HCT116 (cell line): ENCODE results near the gene MAPK1IP1L. TPM values are rescaled to one million over a fixed set of nuclear protein-coding genes. Genes with fewer than 3 reads are reported as not detected.

Source experiments
- ATAC-seq: fragments of 200-7000 bp; cut with Tn5 transposase; 2 replicates; pipeline ENCODE4 v1.9.1; 2020; ENCODE audit warnings: mild to moderate bottlenecking, moderate library complexity
- BruUV-seq: library from RNA; stranded (reverse); fragments of 400-500 nt; replicated peaks from 2 replicates; lab custom pipeline; 2021; lab: Mats Ljungman, UMichigan
- CTCF ChIA-PET: fragments of 300-600 bp; sonication (Branson Sonifier 250); formaldehyde crosslinking; loops from one replicate; lab custom pipeline; 2021; ENCODE audit warnings: antibody characterized with exemption; lab: Charles Lee
- POLR2A ChIA-PET: fragments of 300-600, 350-600 bp; sonication (Branson Sonifier 250); formaldehyde crosslinking; loops from one replicate; lab custom pipeline; 2021; ENCODE audit warnings: antibody characterized with exemption; lab: Charles Lee
- RAD21 ChIA-PET, 2 experiments: fragments of 300-600 bp; sonication (Branson Sonifier 250); formaldehyde crosslinking; loops; one replicate each; lab custom pipeline; 2023; ENCODE audit warnings: low total read pairs in 2 of 2; ENCODE audit not compliant: uncharacterized antibody in 2 of 2, unreplicated experiment in 2 of 2, low non-redundant PET in 1 of 2; lab: Charles Lee
- DNase-seq: peaks from one replicate; pipeline ENCODE4 v3.0.0-alpha.2; 2010; ENCODE audit warnings: low read depth, low spot score
- H2AFZ ChIP-seq: fragments of 200-600 bp; shearing (Covaris generic), sonication (generic); 2 replicates; pipeline ENCODE4 v1.6.1; 2017; ENCODE audit warnings: low read depth, mixed run types, mixed read lengths, antibody characterized with exemption, low read length; ENCODE audit not compliant: poor library complexity, severe bottlenecking
- H3K27ac ChIP-seq: 2 replicates; pipeline ENCODE4 v1.5.1; 2012; ENCODE audit warnings: low read depth, low read length
- H3K27me3 ChIP-seq: fragments of 200-600 bp; sonication (generic); 2 replicates; pipeline ENCODE4 v1.6.1; 2016; ENCODE audit warnings: mixed run types, low read length, mixed read lengths; ENCODE audit not compliant: insufficient read depth
- H3K36me3 ChIP-seq, 2 experiments: fragments of 200-500 bp in 1 of 2; fragments of 200-600 bp in 1 of 2; sonication (Bioruptor generic) in 1 of 2; sonication (generic) in 1 of 2; 2 replicates each; pipeline versions ENCODE4 v1.5.1 to v1.6.1; 2014 to 2016; ENCODE audit warnings: low read length in 2 of 2, inconsistent platforms in 1 of 2, mixed read lengths in 1 of 2, mixed run types in 1 of 2; ENCODE audit not compliant: insufficient read depth in 2 of 2, control insufficient read depth in 1 of 2
- H3K4me1 ChIP-seq, 2 experiments: fragments of 200-600 bp in 1 of 2; sonication (generic) in 1 of 2; 2 replicates each; pipeline versions ENCODE4 v1.5.1 to v1.6.1; 2012 to 2017; ENCODE audit warnings: low read length in 2 of 2, inconsistent platforms in 1 of 2, mild to moderate bottlenecking in 1 of 2, mixed read lengths in 1 of 2, mixed run types in 1 of 2, moderate library complexity in 1 of 2; ENCODE audit not compliant: insufficient read depth in 2 of 2, control insufficient read depth in 1 of 2
- H3K4me2 ChIP-seq: fragments of 200-600 bp; sonication (generic); 2 replicates; pipeline ENCODE4 v1.6.1; 2017; ENCODE audit warnings: mixed run types, low read length, mixed read lengths
- H3K4me3 ChIP-seq, 2 experiments: fragments of 200-600 bp in 1 of 2; sonication (generic) in 1 of 2; replicated peaks in 1 of 2; 2 replicates each; pipeline ENCODE4 v1.5.1; 2011 to 2016; ENCODE audit warnings: low read length in 2 of 2, control low read depth in 1 of 2, low read depth in 1 of 2, mild to moderate bottlenecking in 1 of 2, mixed read lengths in 1 of 2, mixed run types in 1 of 2
- H3K79me2 ChIP-seq: fragments of 200-600 bp; sonication (generic); 2 replicates; pipeline ENCODE4 v1.6.1; 2017; ENCODE audit warnings: mild to moderate bottlenecking, mixed run types, low read length, moderate library complexity, mixed read lengths; ENCODE audit not compliant: insufficient read depth
- H3K9ac ChIP-seq: fragments of 200-600 bp; sonication (generic); 2 replicates; pipeline ENCODE4 v1.6.1; 2016; ENCODE audit warnings: low read length, mixed read lengths
- H3K9me2 ChIP-seq: fragments of 200-600 bp; sonication (generic), shearing (Covaris generic); 2 replicates; pipeline ENCODE4 v1.6.1; 2017; ENCODE audit warnings: mixed run types, mild to moderate bottlenecking, moderate library complexity; ENCODE audit not compliant: insufficient read depth
- H3K9me3 ChIP-seq, 2 experiments: fragments of 200-500 bp in 1 of 2; fragments of 200-600 bp in 1 of 2; sonication (Bioruptor generic) in 1 of 2; sonication (generic) in 1 of 2; 2 replicates each; pipeline ENCODE4 v1.6.1; 2014 to 2017; ENCODE audit warnings: low read length in 2 of 2, mixed read lengths in 2 of 2, inconsistent platforms in 1 of 2, low read depth in 1 of 2, mild to moderate bottlenecking in 1 of 2, mixed run types in 1 of 2, moderate library complexity in 1 of 2; ENCODE audit not compliant: control insufficient read depth in 1 of 2, insufficient read depth in 1 of 2
- H4K20me1 ChIP-seq: fragments of 200-600 bp; sonication (generic), shearing (Covaris generic); 2 replicates; pipeline ENCODE4 v1.6.1; 2017; ENCODE audit warnings: mixed run types, mild to moderate bottlenecking, moderate library complexity; ENCODE audit not compliant: insufficient read depth
- ATF3 ChIP-seq: IDR thresholded peaks from 2 replicates; pipeline ENCODE4 v1.6.1; 2012
- CBX3 ChIP-seq: IDR thresholded peaks from 2 replicates; pipeline ENCODE4 v1.6.1; 2012; ENCODE audit warnings: low read depth
- CEBPB ChIP-seq: IDR thresholded peaks from 2 replicates; pipeline ENCODE4 v1.6.1; 2012; ENCODE audit warnings: low read depth
- EGR1 ChIP-seq: IDR thresholded peaks from 2 replicates; pipeline ENCODE4 v1.6.1; 2012; ENCODE audit warnings: low read depth
- ELF1 ChIP-seq: IDR thresholded peaks from 2 replicates; pipeline ENCODE4 v1.6.1; 2012; ENCODE audit warnings: low read depth, borderline replicate concordance
- EZH2 ChIP-seq: fragments of 200-600 bp; sonication (generic); IDR thresholded peaks from 2 replicates; pipeline ENCODE4 v1.6.1; 2017; ENCODE audit warnings: antibody characterized with exemption, mixed run types
- POLR2A ChIP-seq: IDR thresholded peaks from 2 replicates; pipeline ENCODE4 v1.7.0; 2011; ENCODE audit warnings: borderline replicate concordance; ENCODE audit not compliant: insufficient read depth, insufficient read length; ENCODE audit errors: extremely low read depth
- POLR2AphosphoS5 ChIP-seq: IDR thresholded peaks from 2 replicates; pipeline ENCODE4 v1.6.1; 2011; ENCODE audit warnings: mild to moderate bottlenecking, low read depth, low read length, moderate library complexity
- RAD21 ChIP-seq: IDR thresholded peaks from 2 replicates; pipeline ENCODE4 v1.6.1; 2012; ENCODE audit warnings: low read depth, mild to moderate bottlenecking
- SIN3A ChIP-seq: IDR thresholded peaks from 2 replicates; pipeline ENCODE4 v1.6.1; 2012; ENCODE audit warnings: low read depth
- SP1 ChIP-seq: IDR thresholded peaks from 2 replicates; pipeline ENCODE4 v1.6.1; 2012; ENCODE audit warnings: low read depth
- SRF ChIP-seq: IDR thresholded peaks from 2 replicates; pipeline ENCODE4 v1.6.1; 2012; ENCODE audit warnings: low read depth
- TCF7L2 ChIP-seq: IDR thresholded peaks from 2 replicates; pipeline ENCODE4 v1.7.0; 2011; ENCODE audit warnings: borderline replicate concordance, inconsistent platforms; ENCODE audit not compliant: insufficient read depth, insufficient read length; ENCODE audit errors: extremely low read depth
- YY1 ChIP-seq: IDR thresholded peaks from 2 replicates; pipeline ENCODE4 v1.6.1; 2011; ENCODE audit warnings: low read length, low read depth, moderate library complexity, mild to moderate bottlenecking; ENCODE audit not compliant: insufficient replicate concordance; ENCODE audit errors: extremely low read depth
- ZBTB33 ChIP-seq: IDR thresholded peaks from 2 replicates; pipeline ENCODE4 v1.6.1; 2011; ENCODE audit warnings: mild to moderate bottlenecking, low read length, moderate library complexity; ENCODE audit not compliant: insufficient replicate concordance; ENCODE audit errors: extremely low read depth
- ZNF274 ChIP-seq: fragments of 200-500 bp; sonication (Bioruptor generic); IDR thresholded peaks from 2 replicates; pipeline ENCODE4 v1.6.1; 2014; ENCODE audit warnings: mild to moderate bottlenecking, low read depth, low read length, inconsistent platforms
- intact Hi-C: fragments of 100-400 bp; cut with micrococcal nuclease; formaldehyde crosslinking; loops from 2 replicates; pipeline ENCODE4 v1.10.0; 2022
- total RNA-seq: library from RNA; stranded (reverse); gene quantifications from one replicate; pipeline ENCODE4 v1.2.1, GENCODE V29; 2021; ENCODE audit not compliant: unreplicated experiment
- TF ChIP-seq, protein P1 (sequence below): IDR thresholded peaks from 2 replicates; pipeline ENCODE4 v1.6.1; 2012
- TF ChIP-seq, protein P2 (sequence below): IDR thresholded peaks from 2 replicates; pipeline ENCODE4 v1.6.1; 2012; ENCODE audit warnings: low read depth

Gene MAPK1IP1L
- total RNA-seq, 1 experiment from 2014 or later: 101 TPM

DNA sequence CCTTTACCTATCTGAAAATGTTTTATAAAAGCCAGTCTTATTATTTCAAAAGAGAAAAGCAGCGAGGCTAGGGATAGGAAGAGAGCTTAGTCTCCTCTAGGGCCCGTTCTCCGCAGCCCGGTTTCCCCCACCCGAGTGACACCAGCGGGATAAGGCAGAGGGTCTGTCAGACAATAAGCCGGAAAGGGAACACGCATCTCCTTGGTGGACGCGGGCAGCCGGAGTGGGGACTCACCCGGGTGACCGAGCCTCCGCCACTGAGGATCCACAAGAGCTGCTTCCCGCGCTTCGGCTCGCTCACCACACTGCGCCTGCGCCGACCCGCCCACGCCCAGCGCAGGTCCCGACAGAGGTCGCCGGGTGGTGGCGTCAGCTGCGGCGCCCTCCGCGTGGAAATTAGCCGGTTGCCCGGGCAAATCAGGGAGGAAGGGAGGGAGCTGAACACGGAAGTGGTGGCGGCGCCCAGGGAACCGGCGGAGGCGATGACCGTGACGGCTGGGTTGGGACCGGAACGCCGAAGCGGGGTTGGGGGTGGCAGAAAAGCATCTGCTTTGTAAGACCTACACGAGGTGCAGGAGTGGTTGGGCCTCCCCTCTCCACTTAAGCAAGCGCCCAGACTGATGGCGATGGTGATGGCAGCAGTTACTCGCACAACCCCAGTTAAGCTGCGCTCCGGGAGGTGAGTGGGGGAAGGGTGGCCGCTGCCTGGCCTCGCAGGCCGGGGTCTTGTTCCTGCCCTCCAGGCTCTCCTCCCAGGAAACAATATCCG, 24.5 kb upstream of the MAPK1IP1L start, which contains the start of the genes SOCS4 and WDHD1:
Gene SOCS4, plus strand, starts transcription at position 444 of the 769 bp plus-strand sequence. CDS start 15,806 bp downstream, outside the sequence.
Gene WDHD1, minus strand, starts transcription at position 307 of the 769 bp plus-strand sequence. CDS start 312 bp downstream, outside the sequence.
- ChIA-PET POLR2A (interaction anchor here (1.0 to 1.6 kb wide), 6 partner anchors 11 to 76 kb away, joined by 3 to 11 read pairs (median 4); partner anchors contain the start of gene MAPK1IP1L), RAD21 (no interaction called here), CTCF (interaction anchor here (1.4 kb wide), 2 partner anchors 24 to 134 kb away, joined by 5 to 10 read pairs; partner anchors contain the start of gene MAPK1IP1L)
- Histone ChIP-seq H2AFZ (no peak within 1 kb of the TSS), H3K9me2 (no peaks in the 10 kb centered on the region), H3K27ac (peak within 1 kb of the TSS; percentile 61), H3K4me3 (peak within 1 kb of the TSS; percentile 81 to 82), H3K36me3 (peaks cover 0 to 8% of the 10 kb centered on the region in 2 experiments; a peak in 2 of 4 replicates), H3K9ac (peak within 1 kb of the TSS; percentile 95), H3K27me3 (no peaks in the 10 kb centered on the region), H4K20me1 (peaks cover 7% of the 10 kb centered on the region; the same call in 1 of the 2 replicates), H3K4me2 (peak within 1 kb of the TSS; percentile 94), H3K4me1 (peaks cover 3 to 22% of the 10 kb centered on the region in 2 experiments; a peak in 3 of 4 replicates), H3K9me3 (no peaks in the 10 kb centered on the region), H3K79me2 (peaks cover 86% of the 10 kb centered on the region)
- intact Hi-C loops: no loop called here
- BruUV-seq: no TSS peak
- ATAC-seq (peak; percentile 96), DNase-seq (peak; percentile 84)
- TF ChIP-seq, protein P1, sequence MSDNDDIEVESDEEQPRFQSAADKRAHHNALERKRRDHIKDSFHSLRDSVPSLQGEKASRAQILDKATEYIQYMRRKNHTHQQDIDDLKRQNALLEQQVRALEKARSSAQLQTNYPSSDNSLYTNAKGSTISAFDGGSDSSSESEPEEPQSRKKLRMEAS: peak; percentile 92
- peak; percentile 22 for TF ChIP-seq YY1
- TF ChIP-seq SRF: peak; percentile 82
- TF ChIP-seq SIN3A: peak; percentile 93
- peak; percentile 94 for TF ChIP-seq ELF1
- TF ChIP-seq CBX3: peak; percentile 10; the same call in 1 of the 2 replicates
- TF ChIP-seq POLR2AphosphoS5: peak; percentile 77
- no peak for TF ChIP-seq ZBTB33
- TF ChIP-seq TCF7L2: peak; percentile 35
- TF ChIP-seq RAD21: 0 out of 2 replicates have a peak, but pooled peaks have one; percentile 2
- TF ChIP-seq, protein P2, sequence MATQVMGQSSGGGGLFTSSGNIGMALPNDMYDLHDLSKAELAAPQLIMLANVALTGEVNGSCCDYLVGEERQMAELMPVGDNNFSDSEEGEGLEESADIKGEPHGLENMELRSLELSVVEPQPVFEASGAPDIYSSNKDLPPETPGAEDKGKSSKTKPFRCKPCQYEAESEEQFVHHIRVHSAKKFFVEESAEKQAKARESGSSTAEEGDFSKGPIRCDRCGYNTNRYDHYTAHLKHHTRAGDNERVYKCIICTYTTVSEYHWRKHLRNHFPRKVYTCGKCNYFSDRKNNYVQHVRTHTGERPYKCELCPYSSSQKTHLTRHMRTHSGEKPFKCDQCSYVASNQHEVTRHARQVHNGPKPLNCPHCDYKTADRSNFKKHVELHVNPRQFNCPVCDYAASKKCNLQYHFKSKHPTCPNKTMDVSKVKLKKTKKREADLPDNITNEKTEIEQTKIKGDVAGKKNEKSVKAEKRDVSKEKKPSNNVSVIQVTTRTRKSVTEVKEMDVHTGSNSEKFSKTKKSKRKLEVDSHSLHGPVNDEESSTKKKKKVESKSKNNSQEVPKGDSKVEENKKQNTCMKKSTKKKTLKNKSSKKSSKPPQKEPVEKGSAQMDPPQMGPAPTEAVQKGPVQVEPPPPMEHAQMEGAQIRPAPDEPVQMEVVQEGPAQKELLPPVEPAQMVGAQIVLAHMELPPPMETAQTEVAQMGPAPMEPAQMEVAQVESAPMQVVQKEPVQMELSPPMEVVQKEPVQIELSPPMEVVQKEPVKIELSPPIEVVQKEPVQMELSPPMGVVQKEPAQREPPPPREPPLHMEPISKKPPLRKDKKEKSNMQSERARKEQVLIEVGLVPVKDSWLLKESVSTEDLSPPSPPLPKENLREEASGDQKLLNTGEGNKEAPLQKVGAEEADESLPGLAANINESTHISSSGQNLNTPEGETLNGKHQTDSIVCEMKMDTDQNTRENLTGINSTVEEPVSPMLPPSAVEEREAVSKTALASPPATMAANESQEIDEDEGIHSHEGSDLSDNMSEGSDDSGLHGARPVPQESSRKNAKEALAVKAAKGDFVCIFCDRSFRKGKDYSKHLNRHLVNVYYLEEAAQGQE: no peak
- no peak for TF ChIP-seq CEBPB
- TF ChIP-seq ATF3: no peak
- peak; percentile 39 for TF ChIP-seq POLR2A
- peak; percentile 100 for TF ChIP-seq EGR1
- TF ChIP-seq SP1: peak; percentile 65
- no peak for TF ChIP-seq ZNF274
- no peak for TF ChIP-seq EZH2
